Measurements from ENCODE around the gene ITPKB.
A peak's percentile ranks its signal among the peaks of the same experiment; 100 is the strongest.

Gene ITPKB

DNA sequence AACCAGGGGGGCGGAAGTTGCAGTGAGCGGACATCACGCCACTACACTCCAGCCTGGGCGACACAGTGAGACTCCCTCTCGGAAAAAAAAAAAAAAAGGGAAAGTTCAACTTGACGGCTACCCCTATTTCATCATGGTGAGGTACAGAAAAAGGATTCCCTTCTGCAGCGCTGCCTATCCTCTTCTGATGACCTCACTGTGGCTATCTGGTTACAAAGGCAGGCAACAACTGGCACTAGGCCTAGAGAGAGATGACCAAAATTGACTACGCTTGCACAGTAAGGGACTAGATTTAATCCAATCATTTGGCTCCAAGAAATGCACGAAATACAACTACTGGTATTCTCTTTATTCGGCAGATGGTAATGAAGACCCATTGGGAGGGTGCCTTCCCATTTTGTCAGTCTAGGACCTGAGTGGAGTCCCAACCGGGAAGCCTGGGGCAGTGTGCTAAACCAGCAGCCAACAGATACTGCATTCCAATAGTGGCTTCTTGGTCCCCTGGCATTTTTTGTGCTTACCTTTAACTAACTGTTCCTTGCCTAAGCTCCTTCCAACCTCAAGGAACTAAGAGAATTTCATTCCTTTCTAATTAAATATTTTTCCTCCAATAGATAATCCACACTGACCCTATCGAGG lies 36.6 kb downstream of the ITPKB start:
- Histone ChIP-seq H3K9me3 (ENCODE audit: insufficient read depth, low read length, severe bottlenecking) (no peaks in the 10 kb centered on the region), H3K79me2 (ENCODE audit: insufficient read depth, low read length) (peaks cover 63% of the 10 kb centered on the region), H4K20me1 (ENCODE audit: insufficient read depth, low read length) (no peaks in the 10 kb centered on the region), H3K27ac (ENCODE audit: low read length) (peak overlapping the region; percentile 99), H3K9ac (ENCODE audit: low read depth, low read length) (peak overlapping the region; percentile 97), H3K4me3 (ENCODE audit: low read depth in 1 of 2, low read length in 2 of 2) (peak overlapping the region; percentile 86 to 93), H3K36me3 (ENCODE audit: insufficient read depth, low read length) (peaks cover 30% of the 10 kb centered on the region), H3K27me3 (ENCODE audit: insufficient read depth, low read length, poor library complexity) (no peaks in the 10 kb centered on the region), H2AFZ (ENCODE audit: low read depth, low read length) (peak overlapping the region; percentile 99), H3K4me2 (ENCODE audit: insufficient read depth, low read length) (peak overlapping the region; percentile 74), H3K4me1 (ENCODE audit: insufficient read depth, low read length) (peaks cover 21% of the 10 kb centered on the region)
- TF ChIP-seq CTCF (IDR thresholded peaks at IDR 0.05; ENCODE audit: borderline replicate concordance, extremely low read depth, low read length, poor library complexity, severe bottlenecking) (no peak), EZH2 (IDR thresholded peaks at IDR 0.05; ENCODE audit: borderline replicate concordance, low read depth, low read length, severe bottlenecking) (no peak)
- DNase-seq (no peak), ATAC-seq (ENCODE audit: insufficient read depth, low read depth) (no peak)

- no peak overlapping the region for H3K4me2 ChIP-seq (ENCODE audit: insufficient read depth, low read length)
- DNase-seq (no peak), ATAC-seq (ENCODE audit: insufficient read depth, low read depth) (no peak)
- peaks cover 64% of the 10 kb centered on the region for H3K79me2 ChIP-seq (ENCODE audit: insufficient read depth, low read length)
- H3K9me3 ChIP-seq (ENCODE audit: insufficient read depth, low read length, severe bottlenecking): no peaks in the 10 kb centered on the region
- no peaks in the 10 kb centered on the region for H3K27me3 ChIP-seq (ENCODE audit: insufficient read depth, low read length, poor library complexity)
- TF ChIP-seq EZH2 (IDR thresholded peaks at IDR 0.05; ENCODE audit: borderline replicate concordance, low read depth, low read length, severe bottlenecking) (no peak), CTCF (IDR thresholded peaks at IDR 0.05; ENCODE audit: borderline replicate concordance, extremely low read depth, low read length, poor library complexity, severe bottlenecking) (no peak)
- H2AFZ ChIP-seq (ENCODE audit: low read depth, low read length): no peak overlapping the region
- no peak overlapping the region for H3K9ac ChIP-seq (ENCODE audit: low read depth, low read length)
- peaks cover 21% of the 10 kb centered on the region for H3K4me1 ChIP-seq (ENCODE audit: insufficient read depth, low read length)
- H3K4me3 ChIP-seq (ENCODE audit: low read depth in 1 of 2, low read length in 2 of 2): no peak overlapping the region
- H3K27ac ChIP-seq (ENCODE audit: low read length): no peak overlapping the region
- peaks cover 38% of the 10 kb centered on the region for H3K36me3 ChIP-seq (ENCODE audit: insufficient read depth, low read length)
- peaks cover under 1% of the 10 kb centered on the region; the same call in 1 of the 2 replicates for H4K20me1 ChIP-seq (ENCODE audit: insufficient read depth, low read length)
Observed at GRCh38 chr1:226700861-226701260, 38.2 kb downstream of the ITPKB start.

DNA sequence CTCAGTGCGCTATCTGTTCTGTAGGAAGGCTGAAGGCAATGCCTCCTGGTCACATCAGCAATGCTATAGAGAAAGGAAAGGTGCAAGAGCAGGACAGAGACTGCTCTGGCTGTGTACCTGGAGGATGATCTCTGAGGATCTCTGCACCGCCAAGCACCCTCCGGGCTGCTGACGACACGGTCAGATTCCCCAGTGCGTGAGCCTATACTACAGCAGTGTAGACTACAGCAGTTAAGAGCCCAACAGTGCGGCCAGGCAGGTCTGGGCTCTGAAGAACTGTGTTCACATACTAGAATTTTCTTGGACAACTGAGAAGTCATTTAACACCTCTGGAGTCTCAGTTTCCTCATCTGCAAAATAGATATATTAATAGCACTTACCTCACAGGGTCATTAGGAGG lies 39.9 kb downstream of the ITPKB start:
- Histone ChIP-seq H3K79me2 (ENCODE audit: insufficient read depth, low read length) (peaks cover 56% of the 10 kb centered on the region), H3K9me3 (ENCODE audit: insufficient read depth, low read length, severe bottlenecking) (no peaks in the 10 kb centered on the region), H3K4me1 (ENCODE audit: insufficient read depth, low read length) (peaks cover 18% of the 10 kb centered on the region), H4K20me1 (ENCODE audit: insufficient read depth, low read length) (peaks cover 5% of the 10 kb centered on the region; the same call in 1 of the 2 replicates), H3K9ac (ENCODE audit: low read depth, low read length) (no peak overlapping the region), H3K36me3 (ENCODE audit: insufficient read depth, low read length) (peaks cover 44% of the 10 kb centered on the region), H3K27ac (ENCODE audit: low read length) (no peak overlapping the region), H2AFZ (ENCODE audit: low read depth, low read length) (no peak overlapping the region), H3K4me3 (ENCODE audit: low read depth in 1 of 2, low read length in 2 of 2) (no peak overlapping the region), H3K27me3 (ENCODE audit: insufficient read depth, low read length, poor library complexity) (no peaks in the 10 kb centered on the region), H3K4me2 (ENCODE audit: insufficient read depth, low read length) (no peak overlapping the region)
- no peak for TF ChIP-seq EZH2 (IDR thresholded peaks at IDR 0.05; ENCODE audit: borderline replicate concordance, low read depth, low read length, severe bottlenecking)
- TF ChIP-seq CTCF (IDR thresholded peaks at IDR 0.05; ENCODE audit: borderline replicate concordance, extremely low read depth, low read length, poor library complexity, severe bottlenecking): no peak
- ATAC-seq (ENCODE audit: insufficient read depth, low read depth) (no peak), DNase-seq (no peak)

All from DND-41 (cell line).